ENCODE data around the gene PLXND1.
"Not testable (repeated sequence)": the region's sequence is repeated elsewhere in the genome, so short reads cannot be mapped to it uniquely, and the experiment has no call there.

PLXND1 gene

DNA sequence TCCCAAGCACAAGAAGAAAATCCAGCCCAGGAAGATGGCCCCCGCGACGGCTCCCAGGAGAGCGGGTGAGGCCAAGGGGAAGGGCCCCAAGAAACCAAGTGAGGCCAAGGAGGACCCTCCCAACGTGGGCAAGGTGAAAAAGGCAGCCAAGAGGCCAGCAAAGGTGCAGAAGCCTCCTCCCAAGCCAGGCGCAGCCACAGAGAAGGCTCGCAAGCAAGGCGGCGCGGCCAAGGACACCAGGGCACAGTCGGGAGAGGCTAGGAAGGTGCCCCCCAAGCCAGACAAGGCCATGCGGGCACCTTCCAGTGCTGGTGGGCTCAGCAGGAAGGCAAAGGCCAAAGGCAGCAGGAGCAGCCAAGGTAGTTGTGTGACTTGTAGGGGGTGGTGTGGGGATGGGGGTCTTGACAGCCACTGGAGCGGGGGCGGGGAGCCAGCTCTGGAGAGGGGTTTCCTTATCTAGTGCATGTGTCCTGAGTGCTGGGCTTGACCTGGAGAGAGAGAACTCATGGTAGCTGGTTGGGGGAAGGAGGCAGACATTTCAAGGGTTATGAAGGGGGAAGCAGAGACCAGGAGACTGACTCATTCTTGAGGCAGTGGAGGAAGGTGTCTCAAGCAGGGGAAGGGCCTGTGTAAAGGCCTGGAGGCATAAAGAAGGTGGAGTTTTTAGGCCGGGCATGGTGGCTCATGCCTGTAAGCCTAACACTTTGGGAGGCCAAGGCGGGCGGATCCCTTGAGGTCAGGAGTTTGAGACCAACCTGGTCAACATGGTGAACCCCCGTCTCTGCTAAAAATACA is 57.3 kb downstream of the PLXND1 start:
- DNase-seq (ENCODE audit: low spot score) = no peak

DNA sequence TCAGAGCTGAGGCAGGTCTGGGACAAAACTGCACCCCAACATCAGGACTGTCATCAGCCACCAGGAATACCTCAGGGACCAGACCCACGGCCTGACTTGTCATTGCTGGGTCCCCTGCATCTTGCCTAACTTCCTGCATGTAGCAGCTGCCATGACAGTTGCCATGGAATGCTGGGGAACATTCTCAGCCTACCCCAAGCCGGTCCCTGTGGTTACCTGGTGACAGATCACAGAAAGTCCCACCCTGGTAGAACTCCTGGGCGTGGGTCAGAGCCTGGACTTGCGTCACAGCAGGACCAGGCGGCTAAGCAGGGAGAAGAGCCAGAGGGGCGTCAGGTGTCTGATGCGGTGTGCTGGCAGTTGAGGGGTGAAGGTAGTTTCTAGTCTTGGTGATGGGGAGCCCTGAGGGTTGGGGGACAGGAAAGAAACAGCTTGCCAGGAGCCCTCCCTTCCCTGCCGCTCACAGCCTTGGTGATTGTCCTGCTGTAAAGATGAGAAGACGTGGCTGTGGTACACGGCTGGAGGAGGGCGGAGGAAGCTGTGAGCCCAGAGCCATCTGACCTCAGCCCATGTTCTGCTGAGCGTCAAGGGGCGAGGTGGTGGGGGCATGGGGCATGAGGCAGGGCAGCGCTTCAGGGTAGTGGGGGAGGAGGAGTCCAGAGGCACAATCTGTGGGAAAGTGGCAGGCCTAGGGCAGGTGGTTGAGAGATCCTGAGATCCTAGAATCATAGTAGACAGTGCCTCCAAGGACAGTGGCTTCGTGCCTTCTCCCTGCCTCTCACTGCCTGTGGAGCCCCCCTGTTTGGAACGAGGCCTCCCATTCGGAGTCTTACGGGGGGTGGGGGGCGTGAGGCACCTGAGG is 58.1 kb downstream of the PLXND1 start:
- DNase-seq (ENCODE audit: low spot score) = no peak

DNA sequence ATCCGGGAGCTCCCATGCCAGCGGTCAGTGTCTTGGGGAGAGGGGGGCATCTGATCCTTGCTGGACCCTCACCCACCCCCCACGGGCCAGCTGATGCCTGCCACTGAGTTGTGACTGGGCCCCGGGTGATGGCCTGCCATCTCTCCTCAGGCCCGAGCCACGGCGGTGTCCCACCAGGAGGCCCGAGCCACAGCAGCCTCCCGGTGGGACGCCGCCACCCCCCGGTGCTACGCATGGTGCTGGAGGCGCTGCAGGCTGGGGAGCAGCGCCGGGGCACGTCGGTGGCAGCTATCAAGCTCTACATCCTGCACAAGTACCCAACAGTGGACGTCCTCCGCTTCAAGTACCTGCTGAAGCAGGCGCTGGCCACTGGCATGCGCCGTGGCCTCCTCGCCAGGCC is 59.2 kb downstream of the PLXND1 start:
- DNase-seq (ENCODE audit: low spot score) = no peak

DNA sequence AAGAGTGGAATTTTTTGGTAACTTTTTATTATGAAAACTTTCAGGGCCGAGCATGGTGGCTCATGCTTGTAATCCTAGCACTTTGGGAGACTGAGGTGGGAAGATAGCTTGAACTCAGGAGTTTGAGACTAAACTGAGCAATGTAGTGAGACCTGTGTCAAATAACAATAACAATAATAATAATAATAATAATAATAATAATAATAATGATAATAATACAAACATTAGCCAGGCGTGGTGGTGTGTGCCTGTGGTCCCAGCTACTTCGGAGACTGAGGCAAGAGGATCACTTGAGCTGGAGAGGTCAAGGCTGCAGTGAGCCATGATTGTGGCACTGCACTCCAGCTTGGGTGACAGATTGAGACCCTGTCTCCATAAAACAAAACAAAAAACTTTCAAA is 60.5 kb downstream of the PLXND1 start:
- DNase-seq (ENCODE audit: low spot score) = not testable (repeated sequence)

DNA sequence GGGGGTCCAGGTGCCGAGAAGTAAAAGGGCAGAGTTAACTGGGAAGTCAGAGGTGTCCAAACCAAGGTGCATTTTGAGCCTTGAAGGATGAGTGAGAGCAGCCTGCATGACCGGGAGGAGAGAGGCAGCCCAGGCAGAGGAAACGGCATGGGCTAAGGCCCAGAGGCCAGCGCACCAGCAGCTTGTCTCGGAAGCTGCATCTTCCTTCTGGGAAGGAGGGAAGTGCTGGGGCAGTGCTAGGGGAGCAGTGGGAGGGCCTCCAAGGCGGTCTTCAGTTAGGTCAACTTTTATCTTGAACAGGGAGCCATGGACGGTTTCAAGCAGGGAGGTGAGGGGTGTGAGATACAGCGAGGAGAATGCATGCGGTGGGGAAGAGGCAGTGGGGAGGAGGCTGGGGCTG is 62.5 kb downstream of the PLXND1 start:
- DNase-seq (ENCODE audit: low spot score) = no peak

DNA sequence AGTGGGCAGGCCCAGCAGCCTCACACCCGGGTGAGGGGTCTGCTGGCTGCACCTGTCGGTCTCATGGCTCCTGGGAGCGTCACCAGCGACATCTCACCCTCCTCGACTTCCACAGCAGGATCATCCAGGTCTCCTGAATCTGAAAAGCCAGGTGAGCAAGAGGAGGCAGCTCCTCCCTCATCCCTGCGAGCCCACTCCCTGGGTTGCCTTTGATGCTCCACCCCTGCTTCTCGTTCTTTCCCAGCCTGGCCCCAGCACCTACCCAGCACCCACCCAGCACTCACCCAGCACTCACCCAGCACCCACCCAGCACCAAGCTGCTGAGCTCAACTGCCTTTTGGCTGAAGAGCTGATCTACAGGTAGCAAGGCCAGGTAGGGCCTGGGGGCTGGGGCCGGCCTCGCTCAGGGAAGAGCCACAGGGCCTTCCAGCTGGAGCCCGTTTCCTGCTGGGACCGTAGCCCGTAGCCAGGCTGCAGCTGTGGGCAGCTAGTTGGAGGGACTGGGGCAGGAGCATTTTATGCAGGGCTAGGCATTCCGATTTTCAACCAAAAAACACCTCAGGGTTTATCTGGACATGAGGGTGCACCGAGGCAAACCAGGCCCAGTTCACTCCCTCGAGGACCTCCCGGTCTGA is 63.2 kb downstream of the PLXND1 start, which contains the start of gene H1-8:
Gene H1-8, plus strand, starts transcription at position 20 of the 635 bp plus-strand sequence. Its CDS starts 44 bp downstream, at position 64.
- DNase-seq (ENCODE audit: low spot score) = no peak

DNA sequence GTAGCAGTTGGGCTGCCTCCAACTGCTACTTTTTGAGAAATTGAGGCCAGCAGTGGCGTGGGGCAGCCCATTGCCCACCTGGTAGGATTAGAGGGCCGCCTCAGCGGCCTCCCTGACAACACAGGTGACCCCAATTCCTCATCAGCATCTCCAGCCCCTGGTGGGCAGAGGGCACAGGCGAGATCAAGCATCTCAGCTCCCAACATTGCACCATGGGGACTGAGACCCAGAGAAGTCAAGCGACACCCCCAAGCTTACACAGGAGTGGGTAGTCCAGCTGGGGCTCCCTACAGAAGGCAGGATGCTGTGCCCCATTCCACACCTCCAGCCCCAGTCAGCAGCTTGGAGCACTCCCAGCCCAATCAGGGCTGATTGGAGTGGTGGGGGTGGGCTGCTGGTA is 63.7 kb downstream of the PLXND1 start:
- no peak for DNase-seq (ENCODE audit: low spot score)

DNA sequence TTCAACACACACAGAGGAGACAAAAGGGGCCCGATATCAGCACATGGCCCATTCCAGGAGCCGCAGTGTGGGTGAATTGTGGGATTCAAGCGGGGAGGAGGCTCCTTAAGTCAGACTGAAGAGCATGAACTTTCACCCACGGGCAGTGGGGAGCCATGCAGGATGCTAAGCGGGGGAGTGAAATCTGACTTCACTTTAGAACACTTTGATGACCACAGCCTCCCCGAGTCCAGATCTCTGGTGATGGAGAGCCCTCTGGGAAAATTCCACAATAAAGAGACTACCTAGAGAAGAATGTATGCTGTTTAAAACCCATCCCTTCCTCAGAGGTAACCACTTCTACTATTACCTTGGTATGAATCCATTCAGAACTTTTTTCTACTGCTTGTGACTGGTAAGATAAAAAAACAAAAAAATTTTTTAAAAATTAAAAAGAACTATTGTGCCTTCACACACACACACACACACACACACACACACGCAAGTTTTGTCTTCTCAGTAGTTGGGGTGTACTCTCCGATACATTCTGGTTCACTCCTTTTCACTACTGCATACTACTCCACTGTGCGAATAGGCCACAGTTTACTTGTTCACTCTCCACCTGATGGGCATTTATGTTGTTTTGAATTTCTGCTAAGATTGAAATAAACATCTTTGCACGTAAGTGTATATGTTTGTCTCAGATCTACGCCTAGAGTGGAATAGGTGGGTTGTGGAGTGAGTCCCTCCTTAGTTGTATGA is 65.5 kb downstream of the PLXND1 start:
- no peak for DNase-seq (ENCODE audit: low spot score)

DNA sequence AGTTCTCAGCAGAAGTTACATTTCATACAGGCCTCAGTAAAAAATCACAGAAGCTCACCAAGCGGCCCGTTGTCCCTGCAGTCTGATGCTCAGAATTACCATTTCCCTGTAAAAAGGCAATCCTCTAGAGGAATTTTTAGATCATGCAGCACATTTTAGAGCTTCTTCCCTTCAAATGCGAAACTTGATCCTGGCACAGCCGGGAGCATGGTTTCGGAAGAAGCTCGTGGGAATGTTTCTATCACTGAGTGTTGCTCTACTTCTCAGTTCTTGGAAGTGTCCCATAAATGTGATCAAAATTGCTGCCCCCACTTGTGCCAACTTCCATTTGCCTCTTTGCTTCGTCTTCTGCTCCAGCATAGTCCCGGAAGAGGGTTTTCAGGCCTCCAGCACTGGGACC is 67.3 kb downstream of the PLXND1 start:
- DNase-seq (ENCODE audit: low spot score) = no peak

DNA sequence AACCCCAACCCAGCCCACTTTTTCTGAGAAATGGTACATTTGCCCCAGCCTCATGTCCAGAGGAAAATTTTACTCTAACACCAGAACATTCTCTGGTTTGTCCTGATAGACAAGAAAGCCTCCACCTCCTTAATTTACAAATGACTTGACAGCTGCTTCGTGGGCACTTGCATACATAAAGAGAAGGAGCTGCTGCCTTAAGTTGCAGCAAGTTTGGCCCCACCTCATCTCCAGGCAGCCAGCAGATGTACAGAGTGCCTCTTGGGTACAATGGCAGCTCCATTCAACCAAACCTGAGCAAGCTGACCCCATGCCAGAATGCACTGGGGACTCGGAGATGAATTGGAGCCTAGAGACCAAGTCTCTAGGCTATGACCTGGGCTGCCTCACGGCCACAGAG is 69.7 kb downstream of the PLXND1 start:
- no peak for DNase-seq (ENCODE audit: low spot score)

DNA sequence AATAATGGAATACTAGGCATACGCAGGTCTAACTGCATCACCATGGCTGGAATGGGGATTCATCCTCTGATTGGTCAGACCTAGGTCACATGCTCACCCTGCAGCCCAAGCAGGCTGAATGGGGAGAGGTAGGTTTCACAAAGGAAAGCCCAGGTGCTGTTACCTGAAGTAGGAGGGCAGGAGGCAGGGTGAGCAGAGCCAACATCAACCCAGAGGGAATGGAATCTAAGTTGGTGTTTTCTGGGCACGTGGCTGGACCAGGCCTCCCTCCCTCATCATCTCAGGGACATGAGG is 70.2 kb downstream of the PLXND1 start:
- no peak for DNase-seq (ENCODE audit: low spot score)

DNA sequence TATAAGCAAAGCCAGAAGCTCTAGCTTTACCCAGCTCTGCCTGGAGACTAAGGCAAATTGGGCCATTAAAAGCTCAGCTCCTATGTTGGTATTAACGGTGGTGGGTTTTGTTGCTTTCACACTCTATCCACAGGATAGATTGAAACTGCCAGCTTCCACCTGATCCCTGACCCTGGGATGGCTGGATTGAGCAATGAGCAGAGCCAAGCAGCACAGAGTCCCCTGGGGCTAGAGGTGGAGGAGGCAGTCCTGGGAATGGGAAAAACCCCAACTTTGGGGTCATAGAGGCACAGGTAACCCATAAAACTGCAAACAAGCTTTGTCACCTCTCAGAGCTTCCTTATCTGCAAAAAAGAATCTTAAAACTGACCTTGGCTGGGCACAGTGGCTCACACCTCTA is 71.4 kb downstream of the PLXND1 start:
- no peak for DNase-seq (ENCODE audit: low spot score)

DNA sequence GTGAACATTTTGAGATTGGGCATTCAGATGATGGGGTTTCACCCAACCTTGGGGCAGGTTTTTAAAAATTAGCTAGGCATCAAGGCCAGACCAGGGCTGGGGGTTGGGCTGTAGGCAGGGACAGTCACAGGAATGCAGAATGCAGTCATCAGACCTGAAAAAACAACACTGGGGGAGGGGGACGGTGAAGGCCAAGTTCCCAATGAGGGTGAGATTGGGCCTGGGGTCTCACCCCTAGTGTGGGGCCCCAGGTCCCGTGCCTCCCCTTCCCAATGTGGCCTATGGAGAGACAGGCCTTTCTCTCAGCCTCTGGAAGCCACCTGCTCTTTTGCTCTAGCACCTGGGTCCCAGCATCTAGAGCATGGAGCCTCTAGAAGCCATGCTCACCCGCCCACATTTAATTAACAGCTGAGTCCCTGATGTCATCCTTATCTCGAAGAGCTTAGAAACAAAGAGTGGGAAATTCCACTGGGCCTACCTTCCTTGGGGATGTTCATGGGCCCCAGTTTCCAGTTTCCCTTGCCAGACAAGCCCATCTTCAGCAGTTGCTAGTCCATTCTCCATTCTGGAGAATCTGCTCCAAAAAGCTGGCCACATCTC is 71.9 kb downstream of the PLXND1 start:
- DNase-seq (ENCODE audit: low spot score) = no peak

DNA sequence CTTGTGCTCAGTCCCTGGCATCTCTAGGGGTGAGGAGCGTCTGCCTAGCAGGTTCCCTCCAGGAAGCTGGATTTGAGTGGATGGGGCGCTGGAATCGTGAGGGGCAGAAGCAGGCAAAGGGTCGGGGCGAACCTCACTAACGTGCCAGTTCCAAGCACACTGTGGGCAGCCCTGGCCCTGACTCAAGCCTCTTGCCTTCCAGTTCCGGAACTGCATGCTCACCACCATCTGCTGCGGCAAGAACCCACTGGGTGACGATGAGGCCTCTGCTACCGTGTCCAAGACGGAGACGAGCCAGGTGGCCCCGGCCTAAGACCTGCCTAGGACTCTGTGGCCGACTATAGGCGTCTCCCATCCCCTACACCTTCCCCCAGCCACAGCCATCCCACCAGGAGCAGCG is 73.1 kb downstream of the PLXND1 start:
- DNase-seq (ENCODE audit: low spot score) = no peak

DNA sequence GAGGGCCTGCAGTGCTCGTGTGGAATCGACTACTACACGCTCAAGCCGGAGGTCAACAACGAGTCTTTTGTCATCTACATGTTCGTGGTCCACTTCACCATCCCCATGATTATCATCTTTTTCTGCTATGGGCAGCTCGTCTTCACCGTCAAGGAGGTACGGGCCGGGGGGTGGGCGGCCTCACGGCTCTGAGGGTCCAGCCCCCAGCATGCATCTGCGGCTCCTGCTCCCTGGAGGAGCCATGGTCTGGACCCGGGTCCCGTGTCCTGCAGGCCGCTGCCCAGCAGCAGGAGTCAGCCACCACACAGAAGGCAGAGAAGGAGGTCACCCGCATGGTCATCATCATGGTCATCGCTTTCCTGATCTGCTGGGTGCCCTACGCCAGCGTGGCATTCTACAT is 74.2 kb downstream of the PLXND1 start:
- no peak for DNase-seq (ENCODE audit: low spot score)

DNA sequence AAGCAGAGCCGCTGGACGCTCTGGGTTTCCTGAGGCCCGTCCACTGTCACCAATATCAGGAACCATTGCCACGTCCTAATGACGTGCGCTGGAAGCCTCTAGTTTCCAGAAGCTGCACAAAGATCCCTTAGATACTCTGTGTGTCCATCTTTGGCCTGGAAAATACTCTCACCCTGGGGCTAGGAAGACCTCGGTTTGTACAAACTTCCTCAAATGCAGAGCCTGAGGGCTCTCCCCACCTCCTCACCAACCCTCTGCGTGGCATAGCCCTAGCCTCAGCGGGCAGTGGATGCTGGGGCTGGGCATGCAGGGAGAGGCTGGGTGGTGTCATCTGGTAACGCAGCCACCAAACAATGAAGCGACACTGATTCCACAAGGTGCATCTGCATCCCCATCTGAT is 74.8 kb downstream of the PLXND1 start:
- DNase-seq (ENCODE audit: low spot score) = no peak

DNA sequence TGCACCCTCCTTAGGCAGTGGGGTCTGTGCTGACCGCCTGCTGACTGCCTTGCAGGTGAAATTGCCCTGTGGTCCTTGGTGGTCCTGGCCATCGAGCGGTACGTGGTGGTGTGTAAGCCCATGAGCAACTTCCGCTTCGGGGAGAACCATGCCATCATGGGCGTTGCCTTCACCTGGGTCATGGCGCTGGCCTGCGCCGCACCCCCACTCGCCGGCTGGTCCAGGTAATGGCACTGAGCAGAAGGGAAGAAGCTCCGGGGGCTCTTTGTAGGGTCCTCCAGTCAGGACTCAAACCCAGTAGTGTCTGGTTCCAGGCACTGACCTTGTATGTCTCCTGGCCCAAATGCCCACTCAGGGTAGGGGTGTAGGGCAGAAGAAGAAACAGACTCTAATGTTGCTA is 75.7 kb downstream of the PLXND1 start:
- DNase-seq (ENCODE audit: low spot score) = no peak

DNA sequence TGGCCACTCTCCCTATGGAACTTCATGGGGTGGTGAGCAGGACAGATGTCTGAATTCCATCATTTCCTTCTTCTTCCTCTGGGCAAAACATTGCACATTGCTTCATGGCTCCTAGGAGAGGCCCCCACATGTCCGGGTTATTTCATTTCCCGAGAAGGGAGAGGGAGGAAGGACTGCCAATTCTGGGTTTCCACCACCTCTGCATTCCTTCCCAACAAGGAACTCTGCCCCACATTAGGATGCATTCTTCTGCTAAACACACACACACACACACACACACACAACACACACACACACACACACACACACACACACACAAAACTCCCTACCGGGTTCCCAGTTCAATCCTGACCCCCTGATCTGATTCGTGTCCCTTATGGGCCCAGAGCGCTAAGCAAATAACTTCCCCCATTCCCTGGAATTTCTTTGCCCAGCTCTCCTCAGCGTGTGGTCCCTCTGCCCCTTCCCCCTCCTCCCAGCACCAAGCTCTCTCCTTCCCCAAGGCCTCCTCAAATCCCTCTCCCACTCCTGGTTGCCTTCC is 76.2 kb downstream of the PLXND1 start:
- DNase-seq (ENCODE audit: low spot score) = no peak

DNA sequence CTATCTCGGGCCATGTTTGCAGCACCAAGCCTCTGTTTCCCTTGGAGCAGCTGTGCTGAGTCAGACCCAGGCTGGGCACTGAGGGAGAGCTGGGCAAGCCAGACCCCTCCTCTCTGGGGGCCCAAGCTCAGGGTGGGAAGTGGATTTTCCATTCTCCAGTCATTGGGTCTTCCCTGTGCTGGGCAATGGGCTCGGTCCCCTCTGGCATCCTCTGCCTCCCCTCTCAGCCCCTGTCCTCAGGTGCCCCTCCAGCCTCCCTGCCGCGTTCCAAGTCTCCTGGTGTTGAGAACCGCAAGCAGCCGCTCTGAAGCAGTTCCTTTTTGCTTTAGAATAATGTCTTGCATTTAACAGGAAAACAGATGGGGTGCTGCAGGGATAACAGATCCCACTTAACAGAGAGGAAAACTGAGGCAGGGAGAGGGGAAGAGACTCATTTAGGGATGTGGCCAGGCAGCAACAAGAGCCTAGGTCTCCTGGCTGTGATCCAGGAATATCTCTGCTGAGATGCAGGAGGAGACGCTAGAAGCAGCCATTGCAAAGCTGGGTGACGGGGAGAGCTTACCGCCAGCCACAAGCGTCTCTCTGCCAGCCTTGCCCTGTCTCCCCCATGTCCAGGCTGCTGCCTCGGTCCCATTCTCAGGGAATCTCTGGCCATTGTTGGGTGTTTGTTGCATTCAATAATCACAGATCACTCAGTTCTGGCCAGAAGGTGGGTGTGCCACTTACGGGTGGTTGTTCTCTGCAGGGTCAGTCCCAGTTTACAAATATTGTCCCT is 76.9 kb downstream of the PLXND1 start:
- no peak for DNase-seq (ENCODE audit: low spot score)

DNA sequence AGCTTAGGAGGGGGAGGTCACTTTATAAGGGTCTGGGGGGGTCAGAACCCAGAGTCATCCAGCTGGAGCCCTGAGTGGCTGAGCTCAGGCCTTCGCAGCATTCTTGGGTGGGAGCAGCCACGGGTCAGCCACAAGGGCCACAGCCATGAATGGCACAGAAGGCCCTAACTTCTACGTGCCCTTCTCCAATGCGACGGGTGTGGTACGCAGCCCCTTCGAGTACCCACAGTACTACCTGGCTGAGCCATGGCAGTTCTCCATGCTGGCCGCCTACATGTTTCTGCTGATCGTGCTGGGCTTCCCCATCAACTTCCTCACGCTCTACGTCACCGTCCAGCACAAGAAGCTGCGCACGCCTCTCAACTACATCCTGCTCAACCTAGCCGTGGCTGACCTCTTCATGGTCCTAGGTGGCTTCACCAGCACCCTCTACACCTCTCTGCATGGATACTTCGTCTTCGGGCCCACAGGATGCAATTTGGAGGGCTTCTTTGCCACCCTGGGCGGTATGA is 77.8 kb downstream of the PLXND1 start, which contains the start of gene RHO:
Gene RHO, plus strand, starts transcription at position 51 of the 512 bp plus-strand sequence. Its CDS starts 95 bp downstream, at position 146.
- DNase-seq (ENCODE audit: low spot score) = no peak
